ENCODE measurements around the gene RFX8.

RFX8 gene

GRCh38 chr2:101432411-101433181 lies 42.3 kb downstream of the RFX8 start:
- Histone ChIP-seq H3K4me1 (ENCODE audit: control insufficient read depth, insufficient read depth, low read length) (0 out of 2 replicates have a peak, but pooled peaks cover 2% of the 10 kb centered on the region), H3K9me3 (ENCODE audit: control insufficient read depth, insufficient read depth, low read depth, low read length) (no peaks in the 10 kb centered on the region), H3K4me3 (ENCODE audit: low read depth, low read length) (no peak overlapping the region), H3K36me3 (ENCODE audit: control insufficient read depth in 2 of 2, insufficient read depth in 1 of 2, low read length in 2 of 2) (no peaks in the 10 kb centered on the region), H3K27ac (ENCODE audit: extremely low read depth, low read depth, low read length) (no peak overlapping the region)
- TF ChIP-seq ZNF341 (tag by site-specific recombination; IDR thresholded peaks at IDR 0.05; ENCODE audit: low read depth): 0 out of 2 replicates have a peak, but pooled peaks have one; percentile 26
- TF ChIP-seq ZIC2 (tag by site-specific recombination; IDR thresholded peaks at IDR 0.05): no peak
- no peak for TF ChIP-seq KLF7 (tag by site-specific recombination; IDR thresholded peaks at IDR 0.05; ENCODE audit: borderline replicate concordance)
- ChIA-PET POLR2A (no interaction called here), CTCF (no interaction called here)

- no peak overlapping the region for H3K27ac ChIP-seq (ENCODE audit: extremely low read depth, low read depth, low read length)
- CTCF ChIA-PET: interaction anchor here (0.7 to 1.1 kb wide), 3 partner anchors 12 to 175 kb away, joined by 3 to 6 read pairs (median 3); partner anchors contain the start of gene CREG2
- POLR2A ChIA-PET: no interaction called here
Observed at GRCh38 chr2:101431486-101431885, 43.4 kb downstream of the RFX8 start.

GRCh38 chr2:101430156-101430555 lies 44.8 kb downstream of the RFX8 start:
- TF ChIP-seq ZNF274 (IDR thresholded peaks at IDR 0.05; ENCODE audit: low read length) (no peak), ZNF274 (tag by site-specific recombination; IDR thresholded peaks at IDR 0.05; ENCODE audit: borderline replicate concordance) (no peak), GFI1B (tag by site-specific recombination; IDR thresholded peaks at IDR 0.05) (no peak), ZSCAN16 (tag by site-specific recombination; IDR thresholded peaks at IDR 0.05) (no peak), BCL11B (tag by site-specific recombination; IDR thresholded peaks at IDR 0.05; ENCODE audit: low read depth) (no peak), ZNF140 (tag by site-specific recombination; IDR thresholded peaks at IDR 0.05) (no peak), ZBTB6 (tag by site-specific recombination; IDR thresholded peaks at IDR 0.05) (no peak), ZNF16 (tag by site-specific recombination; IDR thresholded peaks at IDR 0.05; ENCODE audit: low read depth) (no peak), PRDM1 (tag by site-specific recombination; IDR thresholded peaks at IDR 0.05) (no peak), GLI2 (tag by site-specific recombination; IDR thresholded peaks at IDR 0.05; ENCODE audit: borderline replicate concordance, low read depth) (no peak), KLF8 (tag by site-specific recombination; IDR thresholded peaks at IDR 0.05) (no peak), MEIS1 (CRISPR knock-in tag; IDR thresholded peaks at IDR 0.05; ENCODE audit: borderline replicate concordance) (no peak), SCRT2 (tag by site-specific recombination; IDR thresholded peaks at IDR 0.05) (no peak), ZNF280C (tag by site-specific recombination; IDR thresholded peaks at IDR 0.05) (no peak), ZNF555 (tag by site-specific recombination; conservative IDR thresholded peaks at IDR 0.05) (no peak), ZNF221 (tag by site-specific recombination; IDR thresholded peaks at IDR 0.05; ENCODE audit: borderline replicate concordance) (no peak), TRIM28 (IDR thresholded peaks at IDR 0.05; ENCODE audit: borderline replicate concordance, low read length) (no peak), ZNF335 (tag by site-specific recombination; conservative IDR thresholded peaks at IDR 0.05) (no peak)
- TF ChIP-seq, protein P1, sequence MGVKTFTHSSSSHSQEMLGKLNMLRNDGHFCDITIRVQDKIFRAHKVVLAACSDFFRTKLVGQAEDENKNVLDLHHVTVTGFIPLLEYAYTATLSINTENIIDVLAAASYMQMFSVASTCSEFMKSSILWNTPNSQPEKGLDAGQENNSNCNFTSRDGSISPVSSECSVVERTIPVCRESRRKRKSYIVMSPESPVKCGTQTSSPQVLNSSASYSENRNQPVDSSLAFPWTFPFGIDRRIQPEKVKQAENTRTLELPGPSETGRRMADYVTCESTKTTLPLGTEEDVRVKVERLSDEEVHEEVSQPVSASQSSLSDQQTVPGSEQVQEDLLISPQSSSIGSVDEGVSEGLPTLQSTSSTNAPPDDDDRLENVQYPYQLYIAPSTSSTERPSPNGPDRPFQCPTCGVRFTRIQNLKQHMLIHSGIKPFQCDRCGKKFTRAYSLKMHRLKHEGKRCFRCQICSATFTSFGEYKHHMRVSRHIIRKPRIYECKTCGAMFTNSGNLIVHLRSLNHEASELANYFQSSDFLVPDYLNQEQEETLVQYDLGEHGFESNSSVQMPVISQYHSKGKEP (tag by site-specific recombination; IDR thresholded peaks at IDR 0.05): no peak
- TF ChIP-seq, protein P2, sequence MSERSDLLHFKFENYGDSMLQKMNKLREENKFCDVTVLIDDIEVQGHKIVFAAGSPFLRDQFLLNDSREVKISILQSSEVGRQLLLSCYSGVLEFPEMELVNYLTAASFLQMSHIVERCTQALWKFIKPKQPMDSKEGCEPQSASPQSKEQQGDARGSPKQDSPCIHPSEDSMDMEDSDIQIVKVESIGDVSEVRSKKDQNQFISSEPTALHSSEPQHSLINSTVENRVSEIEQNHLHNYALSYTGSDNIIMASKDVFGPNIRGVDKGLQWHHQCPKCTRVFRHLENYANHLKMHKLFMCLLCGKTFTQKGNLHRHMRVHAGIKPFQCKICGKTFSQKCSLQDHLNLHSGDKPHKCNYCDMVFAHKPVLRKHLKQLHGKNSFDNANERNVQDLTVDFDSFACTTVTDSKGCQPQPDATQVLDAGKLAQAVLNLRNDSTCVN (tag by site-specific recombination; optimal IDR thresholded peaks at IDR 0.05): no peak
- POLR2A ChIA-PET: no interaction called here
- CTCF ChIA-PET: no interaction called here
- no peak overlapping the region for H3K4me3 ChIP-seq (ENCODE audit: low read depth, low read length)
- no peak overlapping the region for H3K27ac ChIP-seq (ENCODE audit: extremely low read depth, low read depth, low read length)
- H3K9me3 ChIP-seq (ENCODE audit: control insufficient read depth, insufficient read depth, low read depth, low read length): no peaks in the 10 kb centered on the region
- no peaks in the 10 kb centered on the region for H3K36me3 ChIP-seq (ENCODE audit: control insufficient read depth in 2 of 2, insufficient read depth in 1 of 2, low read length in 2 of 2)
- H3K4me1 ChIP-seq (ENCODE audit: control insufficient read depth, insufficient read depth, low read length): 0 out of 2 replicates have a peak, but pooled peaks cover 2% of the 10 kb centered on the region

More at GRCh38 chr2:101431486-101431885, 43.4 kb downstream of the RFX8 start:
- H3K36me3 ChIP-seq (ENCODE audit: control insufficient read depth in 2 of 2, insufficient read depth in 1 of 2, low read length in 2 of 2): no peaks in the 10 kb centered on the region
- no peak for TF ChIP-seq ZNF146 (tag by site-specific recombination; IDR thresholded peaks at IDR 0.05)
- H3K9me3 ChIP-seq (ENCODE audit: control insufficient read depth, insufficient read depth, low read depth, low read length): no peaks in the 10 kb centered on the region
- no peak overlapping the region for H3K4me3 ChIP-seq (ENCODE audit: low read depth, low read length)
- H3K4me1 ChIP-seq (ENCODE audit: control insufficient read depth, insufficient read depth, low read length): 0 out of 2 replicates have a peak, but pooled peaks cover 2% of the 10 kb centered on the region

Measured in HEK293 (cell line).